Psoas muscle (tissue), 8 donors: Measurements from ENCODE around the gene QKI. TPM values are rescaled to one million over a fixed set of nuclear protein-coding genes. Genes with fewer than 3 reads are reported as not detected.
A peak's percentile ranks its signal among the peaks of the same experiment; 100 is the strongest.

ENCODE experiments used
- ATAC-seq, 4 donors: fragments of 200-7000 bp; cut with Tn5 transposase; one replicate each; pipeline ENCODE4 v1.9.1; 2020; ENCODE audit warnings: moderate library complexity in 3 of 4, mild to moderate bottlenecking in 2 of 4
- DNase-seq, 2 donors: peaks; one replicate each; pipeline ENCODE4 v3.0.0-alpha.2; 2020
- H3K27ac ChIP-seq: fragments of 200-600 bp; one replicate; pipeline ENCODE4 v1.8.0; 2022
- H3K27me3 ChIP-seq, 3 donors: fragments of 200-600 bp in 1 of 3; one replicate each; pipeline versions ENCODE4 v1.6.1 to v1.8.0; 2013 to 2022; ENCODE audit warnings: low read length in 2 of 3, mild to moderate bottlenecking in 2 of 3, moderate library complexity in 1 of 3; ENCODE audit not compliant: insufficient read depth in 3 of 3
- H3K36me3 ChIP-seq, 2 donors: fragments of 200-600 bp in 1 of 2; one replicate each; pipeline versions ENCODE4 v1.6.1 to v1.8.0; 2013 to 2022; ENCODE audit warnings: low read depth in 1 of 2, mild to moderate bottlenecking in 1 of 2, moderate library complexity in 1 of 2; ENCODE audit not compliant: insufficient read depth in 1 of 2
- H3K4me1 ChIP-seq: fragments of 200-600 bp; one replicate; pipeline ENCODE4 v1.8.0; 2022
- H3K4me3 ChIP-seq: fragments of 200-600 bp; one replicate; pipeline ENCODE4 v1.8.0; 2022; ENCODE audit warnings: mild to moderate bottlenecking
- H3K9me3 ChIP-seq: fragments of 200-600 bp; one replicate; pipeline ENCODE4 v1.8.0; 2022
- WGBS, 3 donors: extraction: QIAGEN DNeasy Blood & Tissue Kit; methylation state at CpG; one replicate each; pipeline versions ENCODE4 v1.1.6 to v1.1.7; 2013; 5-methylcytosine and 5-hydroxymethylcytosine counted together
- intact Hi-C, 2 donors: fragments of 100-400 bp; cut with DNase I; formaldehyde crosslinking; loops; one replicate each; pipeline versions ENCODE4 v1.11.0 to v1.14.2; 2022
- polyA plus RNA-seq, 3 donors: library from polyadenylated mRNA; stranded (reverse); fragments of 200-250 nt; gene quantifications; one replicate each; pipeline ENCODE4 v1.2.3, GENCODE V29; 2013
- total RNA-seq, 4 donors: library from RNA; stranded (reverse); fragmentation: NEBNext Ultra II Directional in 2 of 4; extraction: Animal tissue kit (Norgen Biotek cat#: 25700) in 2 of 4; gene quantifications; one replicate each; pipeline versions ENCODE4 v1.2.1 to v1.2.4, GENCODE V29; 2021 to 2023
- TF ChIP-seq, protein P1 (sequence below): fragments of 200-600 bp; IDR thresholded peaks from one replicate; pipeline ENCODE4 v1.8.0; 2022; ENCODE audit warnings: antibody characterized with exemption
- donor health status: healthy with polysubstance abuse.
- donor health status: DM: no; HTN: no; CAD: no; lungs with moderate emphysema.
- donor health status: Bipolar disorder and iron deficiency.
- donor health status: healthy.
- donor health status: DM: yes; HTN: yes; CAD: no.
- donor health status: DM: no; HTN: no; CAD: no.
- donor health status: DM: no; HTN: no; CAD: no.
- donor health status: DM: yes; HTN: yes; CAD: no.

The QKI gene
- total and polyA plus RNA-seq, 7 donors = 62.0 to 421 (median 275) TPM

DNA sequence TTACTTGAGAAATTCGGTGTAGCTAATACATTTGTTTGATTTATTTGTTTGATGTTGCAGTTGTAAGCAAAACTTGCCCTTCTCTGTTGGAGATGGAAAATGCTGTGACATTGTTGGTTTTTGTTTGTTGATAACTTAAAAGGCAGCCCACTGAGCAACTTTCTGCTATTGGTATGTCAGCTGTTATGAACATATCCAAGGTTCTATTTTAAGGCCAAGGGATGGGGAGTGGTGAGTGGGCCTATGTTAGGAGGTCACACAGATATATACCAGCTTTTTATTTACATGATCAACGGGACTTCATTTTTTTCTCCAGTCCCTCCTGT is 5.7 kb downstream of the QKI start:
- DNase-seq (no peak), ATAC-seq (peak; percentile 37 to 68 (median 54))
- TF ChIP-seq, protein P1, sequence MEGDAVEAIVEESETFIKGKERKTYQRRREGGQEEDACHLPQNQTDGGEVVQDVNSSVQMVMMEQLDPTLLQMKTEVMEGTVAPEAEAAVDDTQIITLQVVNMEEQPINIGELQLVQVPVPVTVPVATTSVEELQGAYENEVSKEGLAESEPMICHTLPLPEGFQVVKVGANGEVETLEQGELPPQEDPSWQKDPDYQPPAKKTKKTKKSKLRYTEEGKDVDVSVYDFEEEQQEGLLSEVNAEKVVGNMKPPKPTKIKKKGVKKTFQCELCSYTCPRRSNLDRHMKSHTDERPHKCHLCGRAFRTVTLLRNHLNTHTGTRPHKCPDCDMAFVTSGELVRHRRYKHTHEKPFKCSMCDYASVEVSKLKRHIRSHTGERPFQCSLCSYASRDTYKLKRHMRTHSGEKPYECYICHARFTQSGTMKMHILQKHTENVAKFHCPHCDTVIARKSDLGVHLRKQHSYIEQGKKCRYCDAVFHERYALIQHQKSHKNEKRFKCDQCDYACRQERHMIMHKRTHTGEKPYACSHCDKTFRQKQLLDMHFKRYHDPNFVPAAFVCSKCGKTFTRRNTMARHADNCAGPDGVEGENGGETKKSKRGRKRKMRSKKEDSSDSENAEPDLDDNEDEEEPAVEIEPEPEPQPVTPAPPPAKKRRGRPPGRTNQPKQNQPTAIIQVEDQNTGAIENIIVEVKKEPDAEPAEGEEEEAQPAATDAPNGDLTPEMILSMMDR = no peak
- no peaks in the 10 kb centered on the region for H3K9me3 ChIP-seq
- H3K4me1 ChIP-seq = peaks cover 63% of the 10 kb centered on the region
- 6 to 10% (median 7%) methylated on average over 2 of the region's 2 CpGs for WGBS, 3 donors
- no peaks in the 10 kb centered on the region for H3K27me3 ChIP-seq
- H3K27ac ChIP-seq = peak overlapping the region; percentile 99
- H3K4me3 ChIP-seq = peak overlapping the region; percentile 93
- intact Hi-C loops = loop anchor here (5.0 to 10.0 kb wide), 4 partner anchors 285 to 687 kb away; no protein-coding TSS in a partner anchor
- no peaks in the 10 kb centered on the region for H3K36me3 ChIP-seq

DNA sequence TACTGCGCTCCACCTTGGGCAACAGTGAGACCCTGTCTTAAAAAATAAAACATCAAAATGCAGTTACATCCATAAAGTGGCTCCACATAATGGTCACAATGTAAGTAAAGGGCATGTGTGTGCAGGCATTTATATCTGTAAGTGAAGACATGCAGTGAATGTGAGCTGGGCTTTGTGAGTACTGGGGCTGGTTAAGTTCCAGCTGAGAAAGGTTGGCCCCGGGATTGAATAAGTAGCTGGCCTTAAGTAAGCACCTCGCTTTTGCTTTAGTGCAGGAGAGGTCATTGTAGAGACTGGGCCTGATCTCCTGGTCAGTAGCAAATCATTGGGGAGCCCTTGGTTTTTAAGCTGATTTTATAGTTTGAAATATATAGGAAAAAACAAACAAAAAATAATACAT is 8.0 kb downstream of the QKI start:
- intact Hi-C loops = loop anchor here (5.0 to 10.0 kb wide), 4 partner anchors 282 to 685 kb away; no protein-coding TSS in a partner anchor
- no peak for DNase-seq
- Histone ChIP-seq H3K27me3 (no peaks in the 10 kb centered on the region), H3K4me3 (peak overlapping the region; percentile 93), H3K27ac (peak overlapping the region; percentile 99), H3K36me3 (no peaks in the 10 kb centered on the region), H3K9me3 (no peaks in the 10 kb centered on the region), H3K4me1 (peaks cover 86% of the 10 kb centered on the region)
- 41 to 44% (median 42%) methylated on average over 3 of the region's 3 CpGs for WGBS, 3 donors
- TF ChIP-seq, protein P1 = no peak
- peak in 1 of 4 donors; percentile 29 for ATAC-seq

DNA sequence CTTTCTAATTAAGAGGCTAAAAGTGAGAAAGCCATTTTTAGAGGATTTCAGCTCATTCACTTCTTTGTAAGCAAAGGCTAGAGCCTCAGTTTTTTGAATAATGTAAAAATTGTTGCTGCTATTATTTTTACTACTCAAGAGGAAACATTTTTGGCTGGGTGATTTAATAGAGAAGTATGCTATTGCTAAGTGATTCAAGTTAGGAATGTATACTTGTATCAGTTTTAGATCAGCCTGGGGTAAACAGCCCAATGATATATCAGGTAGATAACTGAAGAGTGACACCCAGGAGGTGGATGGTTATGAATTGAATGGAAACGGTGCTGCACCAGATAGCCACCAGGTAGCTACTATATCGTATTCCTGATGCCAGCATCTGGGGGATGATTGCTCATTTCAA is 9.2 kb downstream of the QKI start:
- H3K27me3 ChIP-seq = no peaks in the 10 kb centered on the region
- H3K4me1 ChIP-seq = peaks cover 93% of the 10 kb centered on the region
- intact Hi-C loops = loop anchor here (5.0 to 10.0 kb wide), 4 partner anchors 281 to 684 kb away; no protein-coding TSS in a partner anchor
- ATAC-seq (no peak), DNase-seq (no peak)
- TF ChIP-seq, protein P1 = no peak
- H3K4me3 ChIP-seq = peak overlapping the region; percentile 93
- H3K36me3 ChIP-seq = no peaks in the 10 kb centered on the region
- peak overlapping the region; percentile 99 for H3K27ac ChIP-seq
- H3K9me3 ChIP-seq = no peaks in the 10 kb centered on the region
- WGBS, 3 donors = 19 to 31% (median 24%) methylated on average over 2 of the region's 2 CpGs

DNA sequence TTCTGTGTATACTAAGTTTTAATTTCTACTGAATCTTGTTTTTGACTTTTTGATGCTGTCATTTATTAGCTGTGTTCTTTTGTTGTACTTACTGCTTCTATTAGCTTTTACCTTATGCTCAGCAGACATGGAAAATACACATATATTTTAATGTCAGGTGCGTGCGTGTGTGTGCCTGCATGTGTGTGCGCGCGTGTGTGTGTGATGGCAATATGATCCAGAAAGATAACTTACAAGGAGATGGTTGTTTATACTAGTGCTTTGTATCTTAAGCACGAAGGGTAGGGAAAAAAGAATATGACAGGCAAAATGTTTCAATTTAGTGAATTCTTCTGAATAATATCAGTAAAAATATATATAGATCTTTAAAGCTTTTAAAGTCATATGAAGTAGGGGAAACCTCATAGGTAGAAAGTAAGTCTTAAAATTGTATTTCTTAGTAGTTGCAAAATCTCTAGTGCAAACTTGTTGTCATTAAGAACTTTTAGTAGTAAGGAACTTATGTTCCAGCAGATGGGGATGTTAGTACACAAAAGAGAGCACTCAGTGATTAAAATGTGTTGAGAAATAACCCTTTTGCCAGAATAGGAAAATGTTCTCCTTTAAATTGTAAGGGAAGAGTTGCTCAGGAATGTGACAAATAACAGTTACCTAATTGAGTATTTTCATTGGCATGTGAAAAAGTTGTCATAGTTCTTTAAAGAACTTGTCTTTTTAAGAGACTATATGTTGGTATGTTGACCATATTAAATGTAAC is 13.2 kb downstream of the QKI start:
- H3K27me3 ChIP-seq = no peaks in the 10 kb centered on the region
- TF ChIP-seq, protein P1 = peak; percentile 55
- H3K9me3 ChIP-seq = no peaks in the 10 kb centered on the region
- intact Hi-C loops = loop anchor here (5.0 to 10.0 kb wide), 4 partner anchors 140 to 387 kb away; no protein-coding TSS in a partner anchor
- H3K4me1 ChIP-seq = peaks cover 91% of the 10 kb centered on the region
- H3K4me3 ChIP-seq = peak overlapping the region; percentile 44
- H3K27ac ChIP-seq = peak overlapping the region; percentile 62
- DNase-seq (no peak), ATAC-seq (peak in 3 of 4 donors; percentile 49 to 55 (median 50))
- WGBS, 3 donors = 29 to 38% (median 32%) methylated on average over 6 of the region's 6 CpGs
- no peaks in the 10 kb centered on the region for H3K36me3 ChIP-seq
